CD14-positive monocyte (primary cell): ENCODE results near the gene KMT2B. TPM values are rescaled to one million over a fixed set of nuclear protein-coding genes. Genes with fewer than 3 reads are reported as not detected.

ENCODE experiments used
- DNase-seq, 3 donors: peaks; one replicate each; pipeline ENCODE4 v3.0.0-alpha.2; 2011 to 2022
- H2AFZ ChIP-seq: 2 replicates; pipeline ENCODE4 v1.6.0; 2012; ENCODE audit warnings: mild to moderate bottlenecking, low read depth, low read length, inconsistent platforms; ENCODE audit not compliant: insufficient read depth, poor library complexity, severe bottlenecking
- H3K27ac ChIP-seq, 2 donors: 1 replicate in 1 of 2; 2 replicates in 1 of 2; pipeline ENCODE4 v1.5.1; 2012 to 2013; ENCODE audit warnings: low read length in 2 of 2, control low read depth in 1 of 2, inconsistent platforms in 1 of 2, low read depth in 1 of 2, mild to moderate bottlenecking in 1 of 2
- H3K27me3 ChIP-seq, 2 donors: one replicate each; pipeline versions ENCODE4 v1.6.0 to v1.6.1; 2011 to 2013; ENCODE audit warnings: low read length in 2 of 2; ENCODE audit not compliant: control insufficient read depth in 2 of 2, insufficient read depth in 2 of 2
- H3K36me3 ChIP-seq, 2 donors: replicated peaks in 1 of 2; 1 replicate in 1 of 2; 2 replicates in 1 of 2; pipeline versions ENCODE4 v1.5.1 to v1.6.1; 2012 to 2013; ENCODE audit warnings: low read length in 2 of 2, control low read depth in 1 of 2, inconsistent platforms in 1 of 2, mild to moderate bottlenecking in 1 of 2; ENCODE audit not compliant: insufficient read depth in 2 of 2, control insufficient read depth in 1 of 2
- H3K4me1 ChIP-seq, 2 donors: 1 replicate in 1 of 2; 2 replicates in 1 of 2; pipeline versions ENCODE4 v1.5.1 to v1.6.1; 2012 to 2013; ENCODE audit warnings: low read length in 2 of 2, control low read depth in 1 of 2, inconsistent platforms in 1 of 2, mild to moderate bottlenecking in 1 of 2, moderate library complexity in 1 of 2; ENCODE audit not compliant: insufficient read depth in 2 of 2, control insufficient read depth in 1 of 2
- H3K4me2 ChIP-seq: replicated peaks from 2 replicates; pipeline ENCODE3; 2012; ENCODE audit warnings: low read length, moderate library complexity, mild to moderate bottlenecking; ENCODE audit not compliant: poor library complexity, severe bottlenecking; ENCODE audit errors: extremely low read depth
- H3K4me3 ChIP-seq, 3 experiments: fragments of 200-600 bp in 1 of 3; sonication (generic) in 1 of 3; replicated peaks in 1 of 3; 1 replicate in 2 of 3; 2 replicates in 1 of 3; pipeline ENCODE4 v1.5.1; 2011 to 2013; ENCODE audit warnings: low read length in 3 of 3, mild to moderate bottlenecking in 3 of 3, control low read depth in 2 of 3, low read depth in 2 of 3, inconsistent platforms in 1 of 3, moderate library complexity in 1 of 3
- H3K79me2 ChIP-seq: 2 replicates; pipeline ENCODE4 v1.6.0; 2012; ENCODE audit warnings: mild to moderate bottlenecking, control low read depth, inconsistent platforms, low read length, moderate library complexity; ENCODE audit not compliant: insufficient read depth
- H3K9ac ChIP-seq: 2 replicates; pipeline ENCODE4 v1.6.0; 2017; ENCODE audit warnings: low read length, mild to moderate bottlenecking; ENCODE audit not compliant: insufficient read depth, poor library complexity, severe bottlenecking
- H3K9me3 ChIP-seq, 2 donors: replicated peaks in 1 of 2; 1 replicate in 1 of 2; 2 replicates in 1 of 2; pipeline versions ENCODE4 v1.5.1 to v1.6.1; 2012 to 2013; ENCODE audit warnings: low read length in 2 of 2, control low read depth in 1 of 2; ENCODE audit not compliant: control insufficient read depth in 1 of 2, insufficient read depth in 1 of 2
- H4K20me1 ChIP-seq: 2 replicates; pipeline ENCODE4 v1.6.0; 2012; ENCODE audit warnings: mild to moderate bottlenecking, low read length, control low read depth, moderate library complexity; ENCODE audit not compliant: insufficient read depth
- H3K27ac Mint-ChIP-seq, 7 donors: one replicate each; pipeline ENCODE4 v1.8.0; 2020; ENCODE audit warnings: mild to moderate bottlenecking in 7 of 7, mixed read lengths in 7 of 7, moderate library complexity in 6 of 7, inconsistent platforms in 2 of 7
- H3K27me3 Mint-ChIP-seq, 3 donors: one replicate each; pipeline ENCODE4 v1.8.0; 2021 to 2022; ENCODE audit warnings: low read depth in 3 of 3, mild to moderate bottlenecking in 3 of 3, mixed read lengths in 3 of 3, moderate library complexity in 3 of 3, inconsistent platforms in 1 of 3
- H3K36me3 Mint-ChIP-seq, 2 donors: one replicate each; pipeline ENCODE4 v1.8.0; 2020; ENCODE audit warnings: mixed read lengths in 2 of 2, inconsistent platforms in 1 of 2, mild to moderate bottlenecking in 1 of 2
- H3K4me1 Mint-ChIP-seq: one replicate; pipeline ENCODE4 v1.8.0; 2020; ENCODE audit warnings: mild to moderate bottlenecking, mixed read lengths
- H3K4me3 Mint-ChIP-seq, 2 donors: one replicate each; pipeline ENCODE4 v1.8.0; 2020; ENCODE audit warnings: mild to moderate bottlenecking in 2 of 2, mixed read lengths in 2 of 2, moderate library complexity in 1 of 2
- H3K9me3 Mint-ChIP-seq, 7 donors: one replicate each; pipeline ENCODE4 v1.8.0; 2020 to 2022; ENCODE audit warnings: mixed read lengths in 7 of 7, mild to moderate bottlenecking in 6 of 7, moderate library complexity in 6 of 7, inconsistent platforms in 2 of 7
- CTCF ChIP-seq: fragments of 200-600 bp; IDR thresholded peaks from one replicate; pipeline ENCODE4 v1.8.0; 2022; ENCODE audit warnings: antibody characterized with exemption, mild to moderate bottlenecking
- WGBS: methylation state at CpG from one replicate; pipeline ENCODE4 v1.1.5; 2013; ENCODE audit warnings: missing lambda C conversion rate; ENCODE audit not compliant: insufficient coverage; 5-methylcytosine and 5-hydroxymethylcytosine counted together
- intact Hi-C, 2 donors: fragments of 100-400 bp; cut with micrococcal nuclease; formaldehyde crosslinking; loops; one replicate each; pipeline versions ENCODE4 v1.15.0 to v1.15.1; 2023
- polyA plus RNA-seq, 3 donors: library from polyadenylated mRNA; depleted of rRNA in 1 of 3; unstranded in 2 of 3; stranded (reverse) in 1 of 3; fragments of 300-500 nt in 2 of 3; fragments of >200 nt in 1 of 3; fragmentation: Illumina TruSeq in 2 of 3; gene quantifications; 1 replicate in 2 of 3; 2 replicates in 1 of 3; pipeline ENCODE4 v1.2.3, GENCODE V29; 2012 to 2021

KMT2B gene
- polyA plus RNA-seq, 3 donors, result 0.32 to 63.6 (median 0.65) TPM

- H3K36me3 ChIP-seq, result peaks cover 39 to 51% of the 10 kb centered on the region in 2 donors
Measured at GRCh38 chr19:35739275-35740107, 21.7 kb downstream of the KMT2B start.

More at GRCh38 chr19:35739275-35740107, 21.7 kb downstream of the KMT2B start:
- no peak for TF ChIP-seq CTCF
- H3K4me1 Mint-ChIP-seq, result peaks cover 38% of the 10 kb centered on the region
- no peaks in the 10 kb centered on the region for H3K27me3 ChIP-seq
- H3K9ac ChIP-seq, result peak overlapping the region; percentile 51
- H3K9me3 ChIP-seq, result no peaks in the 10 kb centered on the region
- WGBS, result 96% methylated on average over 19 of the region's 29 CpGs
- peaks cover 42 to 52% of the 10 kb centered on the region in 2 donors for H3K4me1 ChIP-seq
- no peak overlapping the region for H3K4me3 Mint-ChIP-seq
- peaks cover 51% of the 10 kb centered on the region for H4K20me1 ChIP-seq
- no peaks in the 10 kb centered on the region for H3K9me3 Mint-ChIP-seq
- no peak for DNase-seq
- no peak overlapping the region for H2AFZ ChIP-seq
- peaks cover 43 to 59% of the 10 kb centered on the region in 2 donors for H3K36me3 Mint-ChIP-seq
- H3K79me2 ChIP-seq, result peaks cover 35% of the 10 kb centered on the region
- peak overlapping the region in 3 of 7 donors; percentile 14 to 70 (median 24) for H3K27ac Mint-ChIP-seq
- peak overlapping the region; percentile 45 to 89 for H3K27ac ChIP-seq
- H3K4me3 ChIP-seq, result peak overlapping the region in 2 of 3 experiments; percentile 89 to 100
- H3K4me2 ChIP-seq, result peak overlapping the region; percentile 100
- H3K27me3 Mint-ChIP-seq, result no peaks in the 10 kb centered on the region
- intact Hi-C loops, result loop anchor here (5.0 to 10.0 kb wide), 8 partner anchors 38 to 1595 kb away; partner anchors contain the start of genes ARHGAP33 (in 1 of the 2), CAPNS1 (in 1 of the 2), COX6B1 (in 1 of the 2) and ETV2 (in 1 of the 2)
